HCT116 (cell line): ENCODE measurements around the gene CPOX. TPM values are rescaled to one million over a fixed set of nuclear protein-coding genes. Genes with fewer than 3 reads are reported as not detected.
A peak's percentile ranks its signal among the peaks of the same experiment; 100 is the strongest.

Experiments
- ATAC-seq: fragments of 200-7000 bp; cut with Tn5 transposase; 2 replicates; pipeline ENCODE4 v1.9.1; 2020; ENCODE audit warnings: mild to moderate bottlenecking, moderate library complexity
- BruUV-seq: library from RNA; stranded (reverse); fragments of 400-500 nt; replicated peaks from 2 replicates; lab custom pipeline; 2021; lab: Mats Ljungman, UMichigan
- CTCF ChIA-PET: fragments of 300-600 bp; sonication (Branson Sonifier 250); formaldehyde crosslinking; loops from one replicate; lab custom pipeline; 2021; ENCODE audit warnings: antibody characterized with exemption; lab: Charles Lee
- POLR2A ChIA-PET: fragments of 300-600, 350-600 bp; sonication (Branson Sonifier 250); formaldehyde crosslinking; loops from one replicate; lab custom pipeline; 2021; ENCODE audit warnings: antibody characterized with exemption; lab: Charles Lee
- RAD21 ChIA-PET, 2 experiments: fragments of 300-600 bp; sonication (Branson Sonifier 250); formaldehyde crosslinking; loops; one replicate each; lab custom pipeline; 2023; ENCODE audit warnings: low total read pairs in 2 of 2; ENCODE audit not compliant: uncharacterized antibody in 2 of 2, unreplicated experiment in 2 of 2, low non-redundant PET in 1 of 2; lab: Charles Lee
- DNase-seq: peaks from one replicate; pipeline ENCODE4 v3.0.0-alpha.2; 2010; ENCODE audit warnings: low read depth, low spot score
- H2AFZ ChIP-seq: fragments of 200-600 bp; shearing (Covaris generic), sonication (generic); 2 replicates; pipeline ENCODE4 v1.6.1; 2017; ENCODE audit warnings: low read depth, mixed run types, mixed read lengths, antibody characterized with exemption, low read length; ENCODE audit not compliant: poor library complexity, severe bottlenecking
- H3K27ac ChIP-seq: 2 replicates; pipeline ENCODE4 v1.5.1; 2012; ENCODE audit warnings: low read depth, low read length
- H3K27me3 ChIP-seq: fragments of 200-600 bp; sonication (generic); 2 replicates; pipeline ENCODE4 v1.6.1; 2016; ENCODE audit warnings: mixed run types, low read length, mixed read lengths; ENCODE audit not compliant: insufficient read depth
- H3K36me3 ChIP-seq, 2 experiments: fragments of 200-500 bp in 1 of 2; fragments of 200-600 bp in 1 of 2; sonication (Bioruptor generic) in 1 of 2; sonication (generic) in 1 of 2; 2 replicates each; pipeline versions ENCODE4 v1.5.1 to v1.6.1; 2014 to 2016; ENCODE audit warnings: low read length in 2 of 2, inconsistent platforms in 1 of 2, mixed read lengths in 1 of 2, mixed run types in 1 of 2; ENCODE audit not compliant: insufficient read depth in 2 of 2, control insufficient read depth in 1 of 2
- H3K4me1 ChIP-seq, 2 experiments: fragments of 200-600 bp in 1 of 2; sonication (generic) in 1 of 2; 2 replicates each; pipeline versions ENCODE4 v1.5.1 to v1.6.1; 2012 to 2017; ENCODE audit warnings: low read length in 2 of 2, inconsistent platforms in 1 of 2, mild to moderate bottlenecking in 1 of 2, mixed read lengths in 1 of 2, mixed run types in 1 of 2, moderate library complexity in 1 of 2; ENCODE audit not compliant: insufficient read depth in 2 of 2, control insufficient read depth in 1 of 2
- H3K4me2 ChIP-seq: fragments of 200-600 bp; sonication (generic); 2 replicates; pipeline ENCODE4 v1.6.1; 2017; ENCODE audit warnings: mixed run types, low read length, mixed read lengths
- H3K4me3 ChIP-seq, 2 experiments: fragments of 200-600 bp in 1 of 2; sonication (generic) in 1 of 2; replicated peaks in 1 of 2; 2 replicates each; pipeline ENCODE4 v1.5.1; 2011 to 2016; ENCODE audit warnings: low read length in 2 of 2, control low read depth in 1 of 2, low read depth in 1 of 2, mild to moderate bottlenecking in 1 of 2, mixed read lengths in 1 of 2, mixed run types in 1 of 2
- H3K79me2 ChIP-seq: fragments of 200-600 bp; sonication (generic); 2 replicates; pipeline ENCODE4 v1.6.1; 2017; ENCODE audit warnings: mild to moderate bottlenecking, mixed run types, low read length, moderate library complexity, mixed read lengths; ENCODE audit not compliant: insufficient read depth
- H3K9ac ChIP-seq: fragments of 200-600 bp; sonication (generic); 2 replicates; pipeline ENCODE4 v1.6.1; 2016; ENCODE audit warnings: low read length, mixed read lengths
- H3K9me2 ChIP-seq: fragments of 200-600 bp; sonication (generic), shearing (Covaris generic); 2 replicates; pipeline ENCODE4 v1.6.1; 2017; ENCODE audit warnings: mixed run types, mild to moderate bottlenecking, moderate library complexity; ENCODE audit not compliant: insufficient read depth
- H3K9me3 ChIP-seq, 2 experiments: fragments of 200-500 bp in 1 of 2; fragments of 200-600 bp in 1 of 2; sonication (Bioruptor generic) in 1 of 2; sonication (generic) in 1 of 2; 2 replicates each; pipeline ENCODE4 v1.6.1; 2014 to 2017; ENCODE audit warnings: low read length in 2 of 2, mixed read lengths in 2 of 2, inconsistent platforms in 1 of 2, low read depth in 1 of 2, mild to moderate bottlenecking in 1 of 2, mixed run types in 1 of 2, moderate library complexity in 1 of 2; ENCODE audit not compliant: control insufficient read depth in 1 of 2, insufficient read depth in 1 of 2
- H4K20me1 ChIP-seq: fragments of 200-600 bp; sonication (generic), shearing (Covaris generic); 2 replicates; pipeline ENCODE4 v1.6.1; 2017; ENCODE audit warnings: mixed run types, mild to moderate bottlenecking, moderate library complexity; ENCODE audit not compliant: insufficient read depth
- CBX3 ChIP-seq: IDR thresholded peaks from 2 replicates; pipeline ENCODE4 v1.6.1; 2012; ENCODE audit warnings: low read depth
- EZH2 ChIP-seq: fragments of 200-600 bp; sonication (generic); IDR thresholded peaks from 2 replicates; pipeline ENCODE4 v1.6.1; 2017; ENCODE audit warnings: antibody characterized with exemption, mixed run types
- FOSL1 ChIP-seq: IDR thresholded peaks from 2 replicates; pipeline ENCODE4 v1.6.1; 2012; ENCODE audit warnings: low read depth
- RAD21 ChIP-seq: IDR thresholded peaks from 2 replicates; pipeline ENCODE4 v1.6.1; 2012; ENCODE audit warnings: low read depth, mild to moderate bottlenecking
- REST ChIP-seq: IDR thresholded peaks from 2 replicates; pipeline ENCODE4 v1.6.1; 2012; ENCODE audit warnings: low read depth
- SP1 ChIP-seq: IDR thresholded peaks from 2 replicates; pipeline ENCODE4 v1.6.1; 2012; ENCODE audit warnings: low read depth
- SRF ChIP-seq: IDR thresholded peaks from 2 replicates; pipeline ENCODE4 v1.6.1; 2012; ENCODE audit warnings: low read depth
- TCF7L2 ChIP-seq: IDR thresholded peaks from 2 replicates; pipeline ENCODE4 v1.7.0; 2011; ENCODE audit warnings: borderline replicate concordance, inconsistent platforms; ENCODE audit not compliant: insufficient read depth, insufficient read length; ENCODE audit errors: extremely low read depth
- ZBTB33 ChIP-seq: IDR thresholded peaks from 2 replicates; pipeline ENCODE4 v1.6.1; 2011; ENCODE audit warnings: mild to moderate bottlenecking, low read length, moderate library complexity; ENCODE audit not compliant: insufficient replicate concordance; ENCODE audit errors: extremely low read depth
- ZNF274 ChIP-seq: fragments of 200-500 bp; sonication (Bioruptor generic); IDR thresholded peaks from 2 replicates; pipeline ENCODE4 v1.6.1; 2014; ENCODE audit warnings: mild to moderate bottlenecking, low read depth, low read length, inconsistent platforms
- intact Hi-C: fragments of 100-400 bp; cut with micrococcal nuclease; formaldehyde crosslinking; loops from 2 replicates; pipeline ENCODE4 v1.10.0; 2022
- total RNA-seq: library from RNA; stranded (reverse); gene quantifications from one replicate; pipeline ENCODE4 v1.2.1, GENCODE V29; 2021; ENCODE audit not compliant: unreplicated experiment

The CPOX gene
- total RNA-seq, 1 experiment from 2014 or later = 353 TPM

- BruUV-seq = TSS peak; percentile 43
- Histone ChIP-seq H3K27ac (peak overlapping the region; percentile 93), H3K9ac (peak overlapping the region; percentile 82), H3K9me2 (no peaks in the 10 kb centered on the region), H4K20me1 (peaks cover 7% of the 10 kb centered on the region; the same call in 1 of the 2 replicates), H3K4me2 (peak overlapping the region; percentile 87), H3K27me3 (no peaks in the 10 kb centered on the region), H3K4me3 (peak overlapping the region; percentile 77 to 83), H3K9me3 (no peaks in the 10 kb centered on the region), H3K36me3 (peaks cover 29 to 41% of the 10 kb centered on the region in 2 experiments), H2AFZ (no peak overlapping the region), H3K79me2 (peaks cover 62% of the 10 kb centered on the region), H3K4me1 (peaks cover 56 to 69% of the 10 kb centered on the region in 2 experiments)
- ChIA-PET POLR2A (interaction anchor here (1.1 to 1.6 kb wide), 4 partner anchors 8 to 225 kb away, joined by 3 to 12 read pairs (median 4); no protein-coding TSS in a partner anchor), RAD21 (no interaction called here), CTCF (interaction anchor here (1.5 to 4.4 kb wide), 2 partner anchors 9 to 225 kb away, joined by 8 to 24 read pairs; no protein-coding TSS in a partner anchor)
- intact Hi-C loops = no loop called here
- ATAC-seq (no peak), DNase-seq (no peak)
- TF ChIP-seq REST = no peak
- no peak for TF ChIP-seq TCF7L2
- no peak for TF ChIP-seq CBX3
- TF ChIP-seq SP1 = no peak
- TF ChIP-seq RAD21 = no peak
- TF ChIP-seq ZNF274 = no peak
- TF ChIP-seq ZBTB33 = no peak
- no peak for TF ChIP-seq SRF
- TF ChIP-seq FOSL1 = no peak
- TF ChIP-seq EZH2 = no peak
Measured at GRCh38 chr3:98592345-98592935, 971 bp downstream of the CPOX start.
